HEK293 (cell line): ENCODE results near the gene TMEM238.

Experiments
- CTCF ChIA-PET: fragments of 350-600 bp; formaldehyde crosslinking; extraction: SDS; loops from one replicate; lab custom pipeline; 2021; ENCODE audit warnings: antibody characterized with exemption; lab: Yijun Ruan, JAX
- POLR2A ChIA-PET: fragments of 300-600 bp; formaldehyde crosslinking; extraction: SDS; loops from one replicate; lab custom pipeline; 2020; ENCODE audit warnings: antibody characterized with exemption, inconsistent platforms; lab: Yijun Ruan, JAX
- H3K27ac ChIP-seq: fragments of 200-500 bp; sonication (Bioruptor generic); 2 replicates; pipeline ENCODE4 v1.5.1; 2014; ENCODE audit warnings: low read depth, low read length, control low read depth, inconsistent platforms; ENCODE audit errors: extremely low read depth
- H3K36me3 ChIP-seq, 2 experiments: fragments of 200-500 bp in 1 of 2; sonication (Bioruptor generic) in 1 of 2; 1 replicate in 1 of 2; 2 replicates in 1 of 2; pipeline ENCODE4 v1.5.1; 2014 to 2017; ENCODE audit warnings: inconsistent platforms in 2 of 2, low read length in 2 of 2; ENCODE audit not compliant: control insufficient read depth in 2 of 2, insufficient read depth in 1 of 2
- H3K4me1 ChIP-seq: fragments of 200-500 bp; sonication (Bioruptor generic); 2 replicates; pipeline ENCODE4 v1.5.1; 2014; ENCODE audit warnings: mild to moderate bottlenecking, low read length, inconsistent platforms; ENCODE audit not compliant: control insufficient read depth, insufficient read depth
- H3K4me3 ChIP-seq: 2 replicates; pipeline ENCODE4 v1.5.1; 2011; ENCODE audit warnings: low read depth, mild to moderate bottlenecking, control low read depth, low read length, moderate library complexity
- H3K9me3 ChIP-seq: fragments of 200-500 bp; sonication (Bioruptor generic); 2 replicates; pipeline ENCODE4 v1.5.1; 2014; ENCODE audit warnings: low read depth, low read length, inconsistent platforms; ENCODE audit not compliant: control insufficient read depth, insufficient read depth
- EGR2 ChIP-seq: fragments of 450-650 bp; formaldehyde crosslinking; IDR thresholded peaks from 2 replicates; pipeline ENCODE4 v1.5.1; 2016; ENCODE audit warnings: low read depth, missing biosample characterization, missing genetic modification characterization
- HOXA7 ChIP-seq: sonication (generic); formaldehyde crosslinking; IDR thresholded peaks from 2 replicates; pipeline ENCODE4 v1.8.1; 2022; ENCODE audit warnings: missing genetic modification reagents, borderline replicate concordance
- KLF9 ChIP-seq: fragments of 450-650 bp; formaldehyde crosslinking; IDR thresholded peaks from 2 replicates; pipeline ENCODE4 v1.5.1; 2016; ENCODE audit warnings: missing biosample characterization, missing genetic modification characterization, low read depth
- OVOL3 ChIP-seq: fragments of 450-650 bp; formaldehyde crosslinking; IDR thresholded peaks from 2 replicates; pipeline ENCODE4 v1.5.1; 2016; ENCODE audit warnings: missing biosample characterization, missing genetic modification characterization
- PATZ1 ChIP-seq: fragments of 450-650 bp; formaldehyde crosslinking; IDR thresholded peaks from 2 replicates; pipeline ENCODE4 v1.5.1; 2016; ENCODE audit warnings: missing biosample characterization, missing genetic modification characterization
- SCRT2 ChIP-seq: fragments of 450-650 bp; formaldehyde crosslinking; IDR thresholded peaks from 2 replicates; pipeline ENCODE4 v1.5.1; 2016; ENCODE audit warnings: missing biosample characterization, missing genetic modification characterization
- ZBTB10 ChIP-seq: fragments of 450-650 bp; formaldehyde crosslinking; IDR thresholded peaks from 2 replicates; pipeline ENCODE4 v1.5.1; 2016; ENCODE audit warnings: missing biosample characterization, missing genetic modification characterization
- ZFHX2 ChIP-seq: fragments of 450-650 bp; formaldehyde crosslinking; conservative IDR thresholded peaks from 2 replicates; pipeline ENCODE4 v1.5.1; 2016; ENCODE audit warnings: missing biosample characterization, missing genetic modification characterization
- ZNF211 ChIP-seq: fragments of 450-650 bp; formaldehyde crosslinking; IDR thresholded peaks from 2 replicates; pipeline ENCODE4 v1.5.1; 2016; ENCODE audit warnings: low read depth, missing biosample characterization, missing genetic modification characterization
- ZNF292 ChIP-seq: fragments of 450-650 bp; formaldehyde crosslinking; IDR thresholded peaks from 2 replicates; pipeline ENCODE4 v1.5.1; 2016; ENCODE audit warnings: low read depth, missing biosample characterization, missing genetic modification characterization, borderline replicate concordance
- ZNF394 ChIP-seq: fragments of 450-650 bp; formaldehyde crosslinking; IDR thresholded peaks from 2 replicates; pipeline ENCODE4 v1.5.1; 2016; ENCODE audit warnings: missing biosample characterization, missing genetic modification characterization, mild to moderate bottlenecking, moderate library complexity, borderline replicate concordance
- ZNF398 ChIP-seq: fragments of 450-650 bp; formaldehyde crosslinking; IDR thresholded peaks from 2 replicates; pipeline ENCODE4 v1.5.1; 2017; ENCODE audit warnings: missing biosample characterization, missing genetic modification characterization
- ZNF626 ChIP-seq: fragments of 450-650 bp; sonication (Bioruptor Pico); formaldehyde crosslinking; IDR thresholded peaks from 2 replicates; pipeline ENCODE4 v1.5.1; 2018; ENCODE audit warnings: missing biosample characterization, missing genetic modification characterization, inconsistent platforms
- ZNF629 ChIP-seq: fragments of 450-650 bp; formaldehyde crosslinking; IDR thresholded peaks from 2 replicates; pipeline ENCODE4 v1.5.1; 2017; ENCODE audit warnings: missing biosample characterization, missing genetic modification characterization
- ZNF645 ChIP-seq: fragments of 450-650 bp; formaldehyde crosslinking; IDR thresholded peaks from 2 replicates; pipeline ENCODE4; 2016; ENCODE audit warnings: missing biosample characterization, missing genetic modification characterization

The TMEM238 gene

GRCh38 chr19:55368106-55368505, 16.0 kb downstream of the TMEM238 start:
- no peak overlapping the region for H3K4me3 ChIP-seq
- H3K4me1 ChIP-seq, result peaks cover 5% of the 10 kb centered on the region; the same call in 1 of the 2 replicates
- no peak for TF ChIP-seq ZNF292
- no peak for TF ChIP-seq KLF9 (tag by site-specific recombination)
- peak; percentile 35; the same call in 1 of the 2 replicates for TF ChIP-seq SCRT2 (tag by site-specific recombination)
- POLR2A ChIA-PET, result interaction anchor here (0.6 to 2.8 kb wide), 7 partner anchors 20 to 40 kb away, joined by 3 to 20 read pairs (median 4); partner anchors contain the start of genes KMT5C and UBE2S
- CTCF ChIA-PET, result interaction anchor here (0.8 to 1.6 kb wide), 3 partner anchors 20 to 61 kb away, joined by 3 to 5 read pairs (median 3); partner anchors contain the start of gene KMT5C
- H3K36me3 ChIP-seq, result no peaks in the 10 kb centered on the region
- H3K9me3 ChIP-seq, result no peaks in the 10 kb centered on the region
- H3K27ac ChIP-seq, result no peak overlapping the region

- POLR2A ChIA-PET, result interaction anchor here (0.9 to 1.3 kb wide), 2 partner anchors 16 to 27 kb away, joined by 3 to 5 read pairs; partner anchors contain the start of gene KMT5C
- no peaks in the 10 kb centered on the region for H3K9me3 ChIP-seq
- TF ChIP-seq ZNF645 (tag by site-specific recombination), result no peak
- TF ChIP-seq ZNF211 (tag by site-specific recombination), result no peak
- TF ChIP-seq ZNF394 (tag by site-specific recombination), result no peak
- H3K36me3 ChIP-seq, result no peaks in the 10 kb centered on the region
- no peak overlapping the region for H3K27ac ChIP-seq
- H3K4me1 ChIP-seq, result peaks cover 5% of the 10 kb centered on the region; the same call in 1 of the 2 replicates
- H3K4me3 ChIP-seq, result no peak overlapping the region
- CTCF ChIA-PET, result interaction anchor here (1.2 kb wide), 1 partner anchor 65 kb away, joined by 5 read pairs; no protein-coding TSS in a partner anchor
Measured at GRCh38 chr19:55366790-55367189, 17.3 kb downstream of the TMEM238 start.

GRCh38 chr19:55365964-55366363, 18.1 kb downstream of the TMEM238 start:
- no peak overlapping the region for H3K27ac ChIP-seq
- no peaks in the 10 kb centered on the region for H3K36me3 ChIP-seq
- TF ChIP-seq ZFHX2 (tag by site-specific recombination) (peak; percentile 82), ZBTB10 (0 out of 2 replicates have a peak, but pooled peaks have one; percentile 41), PATZ1 (tag by site-specific recombination) (0 out of 2 replicates have a peak, but pooled peaks have one; percentile 34), SCRT2 (tag by site-specific recombination) (peak; percentile 58), ZNF626 (no peak), EGR2 (tag by site-specific recombination) (peak; percentile 14; the same call in 1 of the 2 replicates), ZNF629 (tag by site-specific recombination) (no peak), ZNF398 (tag by site-specific recombination) (peak; percentile 32), HOXA7 (no peak), OVOL3 (tag by site-specific recombination) (no peak)
- H3K9me3 ChIP-seq, result no peaks in the 10 kb centered on the region
- no peak overlapping the region for H3K4me3 ChIP-seq
- H3K4me1 ChIP-seq, result peaks cover 5% of the 10 kb centered on the region; the same call in 1 of the 2 replicates
- POLR2A ChIA-PET, result interaction anchor here (0.9 to 1.3 kb wide), 2 partner anchors 16 to 26 kb away, joined by 3 to 5 read pairs; partner anchors contain the start of gene KMT5C
- CTCF ChIA-PET, result no interaction called here
